Astrocyte (in vitro differentiated cells and primary cell): ENCODE results near the gene ZFP37. TPM values are rescaled to one million over a fixed set of nuclear protein-coding genes. Genes with fewer than 3 reads are reported as not detected.
A peak's percentile ranks its signal among the peaks of the same experiment; 100 is the strongest.

Experiments used
- DNase-seq: peaks from one replicate; pipeline ENCODE4 v3.0.0-alpha.2; 2010; ENCODE audit warnings: low read depth
- FAIRE-seq: peaks from 2 replicates; lab custom pipeline; 2011; peaks lifted over from hg19 to GRCh38; lab: Jason Lieb, UNC
- H2AFZ ChIP-seq: 2 replicates; pipeline ENCODE4 v1.6.0; 2012; ENCODE audit warnings: low read depth, low read length, inconsistent platforms
- H3K27ac ChIP-seq: 2 replicates; pipeline ENCODE4 v1.5.1; 2011; ENCODE audit warnings: low read depth, low read length, inconsistent platforms
- H3K27me3 ChIP-seq: 2 replicates; pipeline ENCODE4 v1.6.0; 2011; ENCODE audit warnings: low read length, inconsistent platforms; ENCODE audit not compliant: insufficient read depth
- H3K36me3 ChIP-seq: 2 replicates; pipeline ENCODE4 v1.5.1; 2011; ENCODE audit warnings: low read length, inconsistent platforms; ENCODE audit not compliant: insufficient read depth
- H3K4me1 ChIP-seq: 2 replicates; pipeline ENCODE4 v1.5.1; 2011; ENCODE audit warnings: low read length, inconsistent platforms; ENCODE audit not compliant: insufficient read depth
- H3K4me2 ChIP-seq: 2 replicates; pipeline ENCODE4 v1.6.0; 2012; ENCODE audit warnings: low read length, inconsistent platforms
- H3K4me3 ChIP-seq: 2 replicates; pipeline ENCODE4 v1.5.1; 2011; ENCODE audit warnings: low read depth, mild to moderate bottlenecking, low read length, inconsistent platforms; ENCODE audit not compliant: insufficient read depth
- H3K79me2 ChIP-seq: 2 replicates; pipeline ENCODE4 v1.6.0; 2012; ENCODE audit warnings: mild to moderate bottlenecking, low read length, inconsistent platforms; ENCODE audit not compliant: insufficient read depth
- H3K9ac ChIP-seq: 2 replicates; pipeline ENCODE4 v1.6.0; 2012; ENCODE audit warnings: mild to moderate bottlenecking, low read length, inconsistent platforms
- H3K9me3 ChIP-seq: 2 replicates; pipeline ENCODE4 v1.5.1; 2012; ENCODE audit warnings: low read depth, mild to moderate bottlenecking, low read length, inconsistent platforms; ENCODE audit not compliant: insufficient read depth
- H4K20me1 ChIP-seq: 2 replicates; pipeline ENCODE4 v1.6.0; 2012; ENCODE audit warnings: low read length, inconsistent platforms; ENCODE audit not compliant: insufficient read depth
- H3K27ac Mint-ChIP-seq: one replicate; pipeline ENCODE4 v1.8.0; 2021; ENCODE audit warnings: mild to moderate bottlenecking, mixed read lengths; ENCODE audit not compliant: unreplicated experiment
- H3K27me3 Mint-ChIP-seq: one replicate; pipeline ENCODE4 v1.8.0; 2021; ENCODE audit warnings: low read depth, mixed read lengths; ENCODE audit not compliant: unreplicated experiment
- H3K36me3 Mint-ChIP-seq: one replicate; pipeline ENCODE4 v1.8.0; 2021; ENCODE audit warnings: low read depth, mixed read lengths; ENCODE audit not compliant: unreplicated experiment
- H3K4me1 Mint-ChIP-seq: one replicate; pipeline ENCODE4 v1.8.0; 2021; ENCODE audit warnings: low read depth, mixed read lengths; ENCODE audit not compliant: unreplicated experiment
- H3K4me3 Mint-ChIP-seq: one replicate; pipeline ENCODE4 v1.8.0; 2021; ENCODE audit warnings: mild to moderate bottlenecking, moderate library complexity, mixed read lengths; ENCODE audit not compliant: unreplicated experiment
- H3K9me3 Mint-ChIP-seq: one replicate; pipeline ENCODE4 v1.8.0; 2021; ENCODE audit warnings: mild to moderate bottlenecking, mixed read lengths; ENCODE audit not compliant: unreplicated experiment
- EZH2 ChIP-seq: IDR thresholded peaks from 2 replicates; pipeline ENCODE4 v1.6.1; 2012; ENCODE audit warnings: mild to moderate bottlenecking, low read length, inconsistent platforms; ENCODE audit not compliant: insufficient read depth
- total RNA-seq: library from RNA; stranded (reverse); gene quantifications from 2 replicates; pipeline ENCODE4 v1.2.1, GENCODE V29; 2021
- TF ChIP-seq, protein P1 (sequence below): IDR thresholded peaks from 2 replicates; pipeline ENCODE4 v1.5.1; 2011; ENCODE audit warnings: low read depth, mild to moderate bottlenecking, inconsistent platforms, low read length, moderate library complexity; ENCODE audit not compliant: insufficient read depth

The ZFP37 gene
- total RNA-seq, 1 donor from 2014 or later: 1.5 TPM

- Mint-ChIP-seq H3K4me3 (peak within 1 kb of the TSS; percentile 87), H3K27me3 (no peaks in the 10 kb centered on the region), H3K4me1 (no peaks in the 10 kb centered on the region), H3K36me3 (peaks cover 6% of the 10 kb centered on the region), H3K9me3 (peaks cover 34% of the 10 kb centered on the region), H3K27ac (peak within 1 kb of the TSS; percentile 7)
- FAIRE-seq: no peak
- Histone ChIP-seq H3K36me3 (no peaks in the 10 kb centered on the region), H3K9me3 (peaks cover 2% of the 10 kb centered on the region), H3K4me3 (peak within 1 kb of the TSS; percentile 60), H3K27me3 (no peaks in the 10 kb centered on the region), H3K9ac (peak within 1 kb of the TSS; percentile 15), H4K20me1 (no peaks in the 10 kb centered on the region), H3K27ac (no peak within 1 kb of the TSS), H3K4me2 (peak within 1 kb of the TSS; percentile 78), H2AFZ (peak within 1 kb of the TSS; percentile 90), H3K79me2 (no peaks in the 10 kb centered on the region), H3K4me1 (no peaks in the 10 kb centered on the region)
- peak; percentile 62 for DNase-seq
- TF ChIP-seq, protein P1, sequence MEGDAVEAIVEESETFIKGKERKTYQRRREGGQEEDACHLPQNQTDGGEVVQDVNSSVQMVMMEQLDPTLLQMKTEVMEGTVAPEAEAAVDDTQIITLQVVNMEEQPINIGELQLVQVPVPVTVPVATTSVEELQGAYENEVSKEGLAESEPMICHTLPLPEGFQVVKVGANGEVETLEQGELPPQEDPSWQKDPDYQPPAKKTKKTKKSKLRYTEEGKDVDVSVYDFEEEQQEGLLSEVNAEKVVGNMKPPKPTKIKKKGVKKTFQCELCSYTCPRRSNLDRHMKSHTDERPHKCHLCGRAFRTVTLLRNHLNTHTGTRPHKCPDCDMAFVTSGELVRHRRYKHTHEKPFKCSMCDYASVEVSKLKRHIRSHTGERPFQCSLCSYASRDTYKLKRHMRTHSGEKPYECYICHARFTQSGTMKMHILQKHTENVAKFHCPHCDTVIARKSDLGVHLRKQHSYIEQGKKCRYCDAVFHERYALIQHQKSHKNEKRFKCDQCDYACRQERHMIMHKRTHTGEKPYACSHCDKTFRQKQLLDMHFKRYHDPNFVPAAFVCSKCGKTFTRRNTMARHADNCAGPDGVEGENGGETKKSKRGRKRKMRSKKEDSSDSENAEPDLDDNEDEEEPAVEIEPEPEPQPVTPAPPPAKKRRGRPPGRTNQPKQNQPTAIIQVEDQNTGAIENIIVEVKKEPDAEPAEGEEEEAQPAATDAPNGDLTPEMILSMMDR: no peak
- no peak for TF ChIP-seq EZH2
Observed at GRCh38 chr9:113011911-113012381, 44.6 kb downstream of the ZFP37 start, which contains the start of gene ZNF883. Gene ZNF883 (minus strand): TSS chr9:113012192.

DNA sequence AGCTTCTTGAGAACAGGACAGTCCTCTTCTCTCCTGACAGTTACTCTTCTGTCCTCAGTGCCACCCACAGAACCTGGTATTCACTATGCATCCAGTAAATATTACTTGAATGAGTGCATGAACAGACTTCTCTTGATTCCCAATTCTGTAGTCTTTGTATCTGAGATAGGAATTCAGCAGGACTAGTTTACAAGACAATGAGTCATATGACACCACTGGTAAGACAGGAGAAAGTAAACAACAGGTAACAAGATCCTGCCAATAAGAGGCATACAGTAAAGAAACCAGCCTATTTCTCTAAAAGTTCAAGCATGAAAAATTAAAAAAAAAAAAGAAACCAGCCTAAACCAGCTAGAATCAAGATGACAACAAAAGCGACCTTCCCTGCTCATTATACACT is 50.7 kb downstream of the ZFP37 start:
- Histone ChIP-seq H3K4me3 (no peak overlapping the region), H3K4me1 (no peaks in the 10 kb centered on the region), H4K20me1 (no peaks in the 10 kb centered on the region), H3K27ac (no peak overlapping the region), H3K9ac (no peak overlapping the region), H2AFZ (no peak overlapping the region), H3K79me2 (no peaks in the 10 kb centered on the region), H3K9me3 (peaks cover 2% of the 10 kb centered on the region), H3K36me3 (no peaks in the 10 kb centered on the region), H3K4me2 (no peak overlapping the region), H3K27me3 (no peaks in the 10 kb centered on the region)
- FAIRE-seq: no peak
- no peaks in the 10 kb centered on the region for H3K27me3 Mint-ChIP-seq
- TF ChIP-seq, protein P1: no peak
- TF ChIP-seq EZH2: no peak
- H3K27ac Mint-ChIP-seq: no peak overlapping the region
- peaks cover 37% of the 10 kb centered on the region for H3K9me3 Mint-ChIP-seq
- H3K4me1 Mint-ChIP-seq: no peaks in the 10 kb centered on the region
- no peak overlapping the region for H3K4me3 Mint-ChIP-seq
- peaks cover 6% of the 10 kb centered on the region for H3K36me3 Mint-ChIP-seq
- DNase-seq: no peak

DNA sequence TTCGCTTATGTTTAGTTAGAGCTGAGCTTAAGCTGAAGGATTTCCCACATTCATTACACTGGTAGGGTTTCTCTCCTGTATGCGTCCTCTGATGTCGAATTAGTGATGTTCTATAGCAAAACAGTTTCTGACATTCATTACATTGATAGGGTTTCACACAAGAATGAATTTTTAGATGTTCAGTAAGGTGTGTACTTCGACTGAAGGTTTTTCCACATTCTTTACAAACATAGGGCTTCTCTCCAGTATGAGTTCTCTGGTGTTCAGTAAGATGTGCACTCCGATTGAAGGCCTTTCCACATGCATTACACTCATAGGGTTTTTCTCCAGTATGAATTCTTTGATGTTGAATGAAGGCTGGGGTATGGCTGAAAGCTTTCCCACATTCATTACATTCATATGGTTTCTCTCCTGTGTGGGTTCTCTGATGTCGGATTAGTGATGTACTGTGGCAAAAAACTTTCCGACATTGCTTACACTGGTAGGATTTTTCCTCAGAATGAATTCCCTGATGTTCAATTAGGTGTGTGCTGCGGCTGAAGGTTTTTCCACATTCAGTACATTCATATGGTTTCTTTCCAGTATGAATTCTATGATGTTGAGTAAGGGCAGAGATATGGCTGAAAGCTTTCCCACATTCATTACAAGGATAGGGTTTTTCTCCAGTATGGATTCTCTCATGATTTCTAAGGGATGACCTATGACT is 59.1 kb downstream of the ZFP37 start:
- H3K9me3 ChIP-seq: peaks cover 41% of the 10 kb centered on the region
- no peaks in the 10 kb centered on the region for H3K79me2 ChIP-seq
- H3K4me3 ChIP-seq: no peak overlapping the region
- H3K4me1 Mint-ChIP-seq: no peaks in the 10 kb centered on the region
- H3K9me3 Mint-ChIP-seq: peaks cover 52% of the 10 kb centered on the region
- no peak for FAIRE-seq
- H3K27ac Mint-ChIP-seq: no peak overlapping the region
- DNase-seq: no peak
- H2AFZ ChIP-seq: no peak overlapping the region
- H3K4me2 ChIP-seq: no peak overlapping the region
- H4K20me1 ChIP-seq: no peaks in the 10 kb centered on the region
- no peak overlapping the region for H3K9ac ChIP-seq
- TF ChIP-seq, protein P1: no peak
- no peak for TF ChIP-seq EZH2
- H3K4me1 ChIP-seq: no peaks in the 10 kb centered on the region
- peaks cover 24% of the 10 kb centered on the region for H3K36me3 Mint-ChIP-seq
- no peaks in the 10 kb centered on the region for H3K27me3 ChIP-seq
- no peaks in the 10 kb centered on the region for H3K36me3 ChIP-seq
- H3K27me3 Mint-ChIP-seq: no peaks in the 10 kb centered on the region
- no peak overlapping the region for H3K27ac ChIP-seq
- H3K4me3 Mint-ChIP-seq: no peak overlapping the region
